Subcutaneous abdominal adipose tissue (tissue), 5 donors: ENCODE results near the gene AWAT2.
"Not testable (repeated sequence)": the region's sequence is repeated elsewhere in the genome, so short reads cannot be mapped to it uniquely, and the experiment has no call there.

Experiments used
- H3K27ac ChIP-seq: one replicate; pipeline ENCODE4 v1.7.0; 2013; ENCODE audit warnings: low read depth, mild to moderate bottlenecking, inconsistent platforms, low read length, moderate library complexity
- H3K27me3 ChIP-seq, 5 donors: one replicate each; pipeline ENCODE4 v1.7.0; 2013; ENCODE audit warnings: low read length in 5 of 5, inconsistent platforms in 1 of 5; ENCODE audit not compliant: control insufficient read depth in 5 of 5, insufficient read depth in 4 of 5
- H3K36me3 ChIP-seq, 5 donors: one replicate each; pipeline ENCODE4 v1.7.0; 2013; ENCODE audit warnings: low read length in 5 of 5; ENCODE audit not compliant: control insufficient read depth in 5 of 5, insufficient read depth in 5 of 5
- H3K4me1 ChIP-seq, 5 donors: one replicate each; pipeline ENCODE4 v1.7.0; 2013; ENCODE audit warnings: low read length in 5 of 5, mild to moderate bottlenecking in 3 of 5, moderate library complexity in 1 of 5; ENCODE audit not compliant: control insufficient read depth in 5 of 5, insufficient read depth in 5 of 5
- H3K4me3 ChIP-seq, 5 donors: one replicate each; pipeline ENCODE4 v1.7.0; 2013; ENCODE audit warnings: low read length in 5 of 5, low read depth in 1 of 5
- H3K9ac ChIP-seq, 5 donors: one replicate each; pipeline ENCODE4 v1.7.0; 2013; ENCODE audit warnings: low read length in 5 of 5, mild to moderate bottlenecking in 4 of 5, moderate library complexity in 3 of 5
- H3K9me3 ChIP-seq, 5 donors: one replicate each; pipeline ENCODE4 v1.7.0; 2013; ENCODE audit warnings: low read length in 5 of 5; ENCODE audit not compliant: control insufficient read depth in 5 of 5
- donor health status: healthy.
- donor health status: healthy.
- donor health status: healthy.
- donor health status: healthy.
- donor health status: healthy.

AWAT2 gene

DNA sequence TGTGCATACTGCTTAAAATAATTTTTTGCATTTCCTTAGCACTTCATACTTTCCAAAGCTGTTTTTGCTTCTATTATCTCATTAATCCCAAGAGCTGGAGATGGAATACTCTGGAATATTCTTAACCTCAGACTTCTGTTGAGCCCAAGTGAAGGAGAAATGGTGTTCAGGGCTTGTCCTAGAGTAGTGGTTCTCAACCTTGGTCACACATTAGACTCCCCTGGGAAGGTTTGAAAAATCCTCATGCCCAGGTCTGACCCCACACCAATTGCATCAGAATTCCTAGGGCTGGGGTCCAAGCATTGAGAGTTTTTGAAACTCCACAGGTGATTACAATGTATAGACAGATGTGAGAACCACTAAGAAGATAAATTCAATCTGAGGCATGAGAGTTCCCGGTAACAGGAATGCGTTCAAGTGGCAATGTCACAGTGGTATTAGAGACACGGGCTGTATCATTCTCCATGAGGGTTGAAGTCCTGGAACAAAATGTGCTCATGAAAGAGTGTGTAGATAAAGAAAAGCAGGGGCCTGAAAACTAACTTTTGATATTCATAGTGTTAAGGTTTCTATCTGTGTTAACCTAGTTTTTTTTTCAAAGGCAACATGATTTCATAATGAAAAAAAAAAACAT, 47.9 kb downstream of the AWAT2 start:
- H3K9ac ChIP-seq = no peak overlapping the region

DNA sequence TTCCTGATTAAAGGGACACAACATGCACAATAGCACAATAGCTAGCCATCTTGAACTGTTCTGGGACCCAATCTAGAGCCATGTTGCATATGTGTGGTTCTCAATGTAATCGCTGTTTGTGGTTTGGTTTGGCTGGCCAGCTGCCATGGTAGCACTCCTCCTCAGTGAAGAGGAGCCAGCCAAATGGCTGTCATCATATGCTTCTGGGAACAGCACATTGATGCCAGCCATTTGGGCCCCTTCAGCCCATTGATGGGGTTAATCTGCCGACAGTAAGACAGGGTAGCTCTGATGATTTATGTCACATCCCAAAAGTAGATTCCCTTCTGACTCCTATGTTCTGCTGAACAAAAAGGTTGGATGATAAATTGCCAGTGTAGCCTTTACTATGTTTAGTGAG, 48.5 kb downstream of the AWAT2 start:
- H3K36me3 ChIP-seq = no peaks in the 10 kb centered on the region
- peaks cover 0 to 2% (median 0%) of the 10 kb centered on the region in 5 donors for H3K9me3 ChIP-seq
- H3K9ac ChIP-seq = no peak overlapping the region
- no peak overlapping the region for H3K27ac ChIP-seq
- H3K27me3 ChIP-seq = peaks cover 0 to 5% (median 2%) of the 10 kb centered on the region in 5 donors
- no peak overlapping the region for H3K4me3 ChIP-seq
- no peaks in the 10 kb centered on the region for H3K4me1 ChIP-seq

More for the DNA sequence above, 47.9 kb downstream of the AWAT2 start:
- Histone ChIP-seq H3K4me3 (no peak overlapping the region), H3K4me1 (no peaks in the 10 kb centered on the region), H3K36me3 (no peaks in the 10 kb centered on the region), H3K9me3 (peaks cover 0 to 4% (median 0%) of the 10 kb centered on the region in 5 donors), H3K27ac (no peak overlapping the region), H3K27me3 (peaks cover 0 to 5% (median 2%) of the 10 kb centered on the region in 5 donors)

- H3K27me3 ChIP-seq, H3K36me3 ChIP-seq, H3K27ac ChIP-seq, H3K9ac ChIP-seq, H3K4me1 ChIP-seq, H3K9me3 ChIP-seq, H3K4me3 ChIP-seq: not testable (repeated sequence)
Observed at GRCh38 chrX:69998299-69998698, 51.4 kb downstream of the AWAT2 start.

DNA sequence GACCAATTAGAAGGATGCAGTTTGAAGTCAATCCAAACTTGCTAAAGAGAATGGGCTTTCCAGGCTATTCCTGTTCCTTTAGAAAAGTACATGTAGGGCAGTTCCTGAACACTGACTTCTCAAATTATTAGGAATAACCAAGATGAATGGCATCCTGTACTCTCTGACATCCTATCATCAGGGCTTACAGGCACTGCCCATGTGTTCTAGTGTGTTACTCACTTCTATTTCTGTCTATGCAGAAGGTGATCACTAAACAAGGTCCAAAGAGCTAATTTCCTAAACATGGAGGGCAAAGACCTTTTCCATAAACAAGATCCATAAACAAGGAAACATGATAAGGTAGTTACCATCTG, 53.6 kb downstream of the AWAT2 start:
- Histone ChIP-seq H3K4me3 (no peak overlapping the region), H3K27ac (no peak overlapping the region), H3K27me3 (peaks cover 0 to 7% (median 0%) of the 10 kb centered on the region in 5 donors), H3K4me1 (no peaks in the 10 kb centered on the region), H3K9ac (no peak overlapping the region), H3K9me3 (no peaks in the 10 kb centered on the region), H3K36me3 (no peaks in the 10 kb centered on the region)

- Histone ChIP-seq H3K9me3 (no peaks in the 10 kb centered on the region), H3K4me1 (no peaks in the 10 kb centered on the region), H3K36me3 (no peaks in the 10 kb centered on the region), H3K9ac (no peak overlapping the region), H3K27ac (no peak overlapping the region), H3K4me3 (no peak overlapping the region), H3K27me3 (peaks cover 0 to 7% (median 0%) of the 10 kb centered on the region in 5 donors)
Observed at GRCh38 chrX:69995362-69996112, 54.2 kb downstream of the AWAT2 start.

GRCh38 chrX:69993494-69993893, 56.2 kb downstream of the AWAT2 start:
- no peak overlapping the region for H3K27ac ChIP-seq
- H3K27me3 ChIP-seq = peaks cover 0 to 7% (median 0%) of the 10 kb centered on the region in 5 donors

DNA sequence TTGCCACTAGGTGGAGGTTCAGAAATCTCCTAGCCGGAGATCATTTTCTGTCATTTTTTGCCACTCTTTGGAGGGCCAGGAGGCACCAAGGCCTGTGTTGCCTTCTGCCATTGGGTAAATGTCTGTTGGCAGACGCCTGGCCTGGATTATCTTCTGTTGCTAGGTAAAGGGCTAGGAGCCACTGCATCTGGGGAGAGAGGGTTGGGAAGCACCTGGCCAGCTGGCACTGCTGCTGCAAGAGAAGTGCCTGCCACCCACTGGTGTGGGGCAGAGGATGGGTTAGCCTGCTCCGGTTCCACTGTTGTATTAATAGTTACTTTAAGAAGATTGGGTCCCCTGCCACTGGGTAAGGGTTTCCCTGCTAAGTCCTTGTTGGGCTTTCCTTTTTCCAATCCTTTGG, 58.1 kb downstream of the AWAT2 start:
- no peak overlapping the region for H3K9ac ChIP-seq
- H3K36me3 ChIP-seq = no peaks in the 10 kb centered on the region
- peaks cover 0 to 4% (median 0%) of the 10 kb centered on the region in 5 donors for H3K9me3 ChIP-seq
- H3K27ac ChIP-seq = no peak overlapping the region
- H3K4me1 ChIP-seq = no peaks in the 10 kb centered on the region
- H3K4me3 ChIP-seq = no peak overlapping the region
- peaks cover 0 to 3% (median 0%) of the 10 kb centered on the region in 5 donors for H3K27me3 ChIP-seq

More at GRCh38 chrX:69993494-69993893, 56.2 kb downstream of the AWAT2 start:
- H3K36me3 ChIP-seq = no peaks in the 10 kb centered on the region
- H3K9me3 ChIP-seq = peaks cover 0 to 4% (median 0%) of the 10 kb centered on the region in 5 donors
- no peak overlapping the region for H3K9ac ChIP-seq
- H3K4me1 ChIP-seq = no peaks in the 10 kb centered on the region
- H3K4me3 ChIP-seq = no peak overlapping the region
